Retinal pigment epithelial cell (primary cell): ENCODE data around the gene TSPAN1.

ENCODE experiments used
- DNase-seq: peaks from one replicate; pipeline ENCODE4 v3.0.0-alpha.2; 2010; ENCODE audit warnings: low read depth
- H3K4me3 ChIP-seq: 2 replicates; pipeline ENCODE4 v1.5.1; 2011; ENCODE audit warnings: mild to moderate bottlenecking, low read length, control low read depth, moderate library complexity
- CTCF ChIP-seq: conservative IDR thresholded peaks from 2 replicates; pipeline ENCODE4 v1.5.1; 2011; ENCODE audit warnings: low read depth, low read length, control low read depth, inconsistent platforms

Gene TSPAN1

GRCh38 chr1:46174448-46175231 is at the start of gene TSPAN1:
TSS of gene TSPAN1 (plus strand) at chr1:46175087. CDS start at chr1:46181108, 6,021 bp downstream.
- DNase-seq: no peak
- TF ChIP-seq CTCF: no peak
- no peak within 1 kb of the TSS for H3K4me3 ChIP-seq

- no peak for TF ChIP-seq CTCF
- no peak overlapping the region for H3K4me3 ChIP-seq
- DNase-seq: no peak
These were observed 46.5 kb upstream of the TSPAN1 start for GRCh38 chr1:46128344-46128743.

- H3K4me3 ChIP-seq: peak overlapping the region; percentile 88
- DNase-seq: no peak
- TF ChIP-seq CTCF: no peak
These were observed 44.8 kb upstream of the TSPAN1 start for GRCh38 chr1:46130121-46130520.

GRCh38 chr1:46130606-46131005 is 44.3 kb upstream of the TSPAN1 start:
- TF ChIP-seq CTCF: no peak
- DNase-seq: no peak
- H3K4me3 ChIP-seq: peak overlapping the region; percentile 88

GRCh38 chr1:46131093-46131492 is 43.8 kb upstream of the TSPAN1 start:
- H3K4me3 ChIP-seq: peak overlapping the region; percentile 88
- no peak for TF ChIP-seq CTCF
- no peak for DNase-seq

GRCh38 chr1:46131712-46132528 is 43.0 kb upstream of the TSPAN1 start:
- H3K4me3 ChIP-seq: peak overlapping the region; percentile 88
- no peak for DNase-seq
- TF ChIP-seq CTCF: no peak
